ENCODE data around the gene ROR2.
"Not testable (repeated sequence)": the region's sequence is repeated elsewhere in the genome, so short reads cannot be mapped to it uniquely, and the experiment has no call there.

ROR2 gene

GRCh38 chr9:91914404-91914803 lies 35.6 kb downstream of the ROR2 start:
- Histone ChIP-seq H2AFZ (ENCODE audit: low read depth, low read length) (no peak overlapping the region), H3K4me2 (ENCODE audit: insufficient read depth, low read length) (no peak overlapping the region), H3K27me3 (ENCODE audit: insufficient read depth, low read length, poor library complexity) (peaks cover 7% of the 10 kb centered on the region), H3K4me1 (ENCODE audit: insufficient read depth, low read length) (no peaks in the 10 kb centered on the region), H3K36me3 (ENCODE audit: insufficient read depth, low read length) (no peaks in the 10 kb centered on the region), H3K27ac (ENCODE audit: low read length) (no peak overlapping the region), H3K9me3 (ENCODE audit: insufficient read depth, low read length, severe bottlenecking) (no peaks in the 10 kb centered on the region), H3K79me2 (ENCODE audit: insufficient read depth, low read length) (no peaks in the 10 kb centered on the region), H3K4me3 (ENCODE audit: low read depth in 1 of 2, low read length in 2 of 2) (no peak overlapping the region), H4K20me1 (ENCODE audit: insufficient read depth, low read length) (no peaks in the 10 kb centered on the region), H3K9ac (ENCODE audit: low read depth, low read length) (no peak overlapping the region)
- no peak for TF ChIP-seq EZH2 (IDR thresholded peaks at IDR 0.05; ENCODE audit: borderline replicate concordance, low read depth, low read length, severe bottlenecking)
- TF ChIP-seq, protein P1, sequence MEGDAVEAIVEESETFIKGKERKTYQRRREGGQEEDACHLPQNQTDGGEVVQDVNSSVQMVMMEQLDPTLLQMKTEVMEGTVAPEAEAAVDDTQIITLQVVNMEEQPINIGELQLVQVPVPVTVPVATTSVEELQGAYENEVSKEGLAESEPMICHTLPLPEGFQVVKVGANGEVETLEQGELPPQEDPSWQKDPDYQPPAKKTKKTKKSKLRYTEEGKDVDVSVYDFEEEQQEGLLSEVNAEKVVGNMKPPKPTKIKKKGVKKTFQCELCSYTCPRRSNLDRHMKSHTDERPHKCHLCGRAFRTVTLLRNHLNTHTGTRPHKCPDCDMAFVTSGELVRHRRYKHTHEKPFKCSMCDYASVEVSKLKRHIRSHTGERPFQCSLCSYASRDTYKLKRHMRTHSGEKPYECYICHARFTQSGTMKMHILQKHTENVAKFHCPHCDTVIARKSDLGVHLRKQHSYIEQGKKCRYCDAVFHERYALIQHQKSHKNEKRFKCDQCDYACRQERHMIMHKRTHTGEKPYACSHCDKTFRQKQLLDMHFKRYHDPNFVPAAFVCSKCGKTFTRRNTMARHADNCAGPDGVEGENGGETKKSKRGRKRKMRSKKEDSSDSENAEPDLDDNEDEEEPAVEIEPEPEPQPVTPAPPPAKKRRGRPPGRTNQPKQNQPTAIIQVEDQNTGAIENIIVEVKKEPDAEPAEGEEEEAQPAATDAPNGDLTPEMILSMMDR (IDR thresholded peaks at IDR 0.05; ENCODE audit: borderline replicate concordance, extremely low read depth, low read length, poor library complexity, severe bottlenecking), result no peak
- ATAC-seq (ENCODE audit: insufficient read depth, low read depth) (no peak), DNase-seq (no peak)

- H3K79me2 ChIP-seq (ENCODE audit: insufficient read depth, low read length), result no peaks in the 10 kb centered on the region
- H4K20me1 ChIP-seq (ENCODE audit: insufficient read depth, low read length), result no peaks in the 10 kb centered on the region
- no peaks in the 10 kb centered on the region for H3K36me3 ChIP-seq (ENCODE audit: insufficient read depth, low read length)
- H3K4me3 ChIP-seq (ENCODE audit: low read depth in 1 of 2, low read length in 2 of 2), result no peak overlapping the region
- no peak overlapping the region for H2AFZ ChIP-seq (ENCODE audit: low read depth, low read length)
- H3K9me3 ChIP-seq (ENCODE audit: insufficient read depth, low read length, severe bottlenecking), result no peaks in the 10 kb centered on the region
- no peak overlapping the region for H3K9ac ChIP-seq (ENCODE audit: low read depth, low read length)
- peaks cover 7% of the 10 kb centered on the region for H3K27me3 ChIP-seq (ENCODE audit: insufficient read depth, low read length, poor library complexity)
- no peak overlapping the region for H3K4me2 ChIP-seq (ENCODE audit: insufficient read depth, low read length)
- DNase-seq (no peak), ATAC-seq (ENCODE audit: insufficient read depth, low read depth) (no peak)
- H3K27ac ChIP-seq (ENCODE audit: low read length), result no peak overlapping the region
- TF ChIP-seq, protein P1 (IDR thresholded peaks at IDR 0.05; ENCODE audit: borderline replicate concordance, extremely low read depth, low read length, poor library complexity, severe bottlenecking), result no peak
- no peak for TF ChIP-seq EZH2 (IDR thresholded peaks at IDR 0.05; ENCODE audit: borderline replicate concordance, low read depth, low read length, severe bottlenecking)
- H3K4me1 ChIP-seq (ENCODE audit: insufficient read depth, low read length), result no peaks in the 10 kb centered on the region
Observed at GRCh38 chr9:91913986-91914385, 36.0 kb downstream of the ROR2 start.

- DNase-seq, result no peak
- TF ChIP-seq EZH2 (IDR thresholded peaks at IDR 0.05; ENCODE audit: borderline replicate concordance, low read depth, low read length, severe bottlenecking), result no peak
- TF ChIP-seq, protein P1 (IDR thresholded peaks at IDR 0.05; ENCODE audit: borderline replicate concordance, extremely low read depth, low read length, poor library complexity, severe bottlenecking), result no peak
- no peaks in the 10 kb centered on the region for H4K20me1 ChIP-seq (ENCODE audit: insufficient read depth, low read length)
Observed at GRCh38 chr9:91913096-91913495, 36.9 kb downstream of the ROR2 start.

DNA sequence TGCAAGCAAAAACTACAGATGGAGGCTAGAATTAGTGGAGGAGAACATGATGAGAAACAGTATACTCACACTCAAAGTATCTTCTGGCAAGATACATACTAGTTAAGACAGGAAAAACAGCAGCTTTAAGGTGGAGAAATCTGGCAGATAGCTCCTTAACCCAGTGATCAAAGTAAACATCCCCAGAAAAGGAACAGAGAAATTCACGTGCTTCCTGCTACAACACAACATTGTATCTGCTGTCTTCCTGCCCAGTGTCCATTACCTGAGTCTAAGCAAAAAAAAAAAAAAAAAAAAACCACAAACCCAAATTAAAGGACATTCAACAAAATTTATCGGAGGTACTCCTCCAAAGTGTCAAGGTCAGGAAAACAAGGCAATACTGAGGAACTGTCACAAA lies 38.4 kb downstream of the ROR2 start:
- peaks cover 16% of the 10 kb centered on the region for H3K27me3 ChIP-seq (ENCODE audit: insufficient read depth, low read length, poor library complexity)
- no peak for ATAC-seq (ENCODE audit: insufficient read depth, low read depth)
- H3K9me3 ChIP-seq (ENCODE audit: insufficient read depth, low read length, severe bottlenecking), result no peaks in the 10 kb centered on the region
- H3K4me1 ChIP-seq (ENCODE audit: insufficient read depth, low read length), result peaks cover 2% of the 10 kb centered on the region; the same call in 1 of the 2 replicates
- no peaks in the 10 kb centered on the region for H4K20me1 ChIP-seq (ENCODE audit: insufficient read depth, low read length)
- no peak overlapping the region for H3K27ac ChIP-seq (ENCODE audit: low read length)
- TF ChIP-seq EZH2 (IDR thresholded peaks at IDR 0.05; ENCODE audit: borderline replicate concordance, low read depth, low read length, severe bottlenecking), result no peak
- TF ChIP-seq, protein P1 (IDR thresholded peaks at IDR 0.05; ENCODE audit: borderline replicate concordance, extremely low read depth, low read length, poor library complexity, severe bottlenecking), result no peak
- H3K4me3 ChIP-seq (ENCODE audit: low read depth in 1 of 2, low read length in 2 of 2), result no peak overlapping the region
- no peaks in the 10 kb centered on the region for H3K79me2 ChIP-seq (ENCODE audit: insufficient read depth, low read length)
- no peak overlapping the region for H3K4me2 ChIP-seq (ENCODE audit: insufficient read depth, low read length)
- no peak overlapping the region for H2AFZ ChIP-seq (ENCODE audit: low read depth, low read length)
- H3K36me3 ChIP-seq (ENCODE audit: insufficient read depth, low read length), result no peaks in the 10 kb centered on the region
- no peak overlapping the region for H3K9ac ChIP-seq (ENCODE audit: low read depth, low read length)
- DNase-seq, result no peak

More at GRCh38 chr9:91913096-91913495, 36.9 kb downstream of the ROR2 start:
- Histone ChIP-seq H2AFZ (ENCODE audit: low read depth, low read length) (no peak overlapping the region), H3K9ac (ENCODE audit: low read depth, low read length) (no peak overlapping the region), H3K4me3 (ENCODE audit: low read depth in 1 of 2, low read length in 2 of 2) (no peak overlapping the region), H3K27me3 (ENCODE audit: insufficient read depth, low read length, poor library complexity) (peaks cover 10% of the 10 kb centered on the region), H3K27ac (ENCODE audit: low read length) (no peak overlapping the region), H3K4me2 (ENCODE audit: insufficient read depth, low read length) (no peak overlapping the region), H3K36me3 (ENCODE audit: insufficient read depth, low read length) (no peaks in the 10 kb centered on the region), H3K4me1 (ENCODE audit: insufficient read depth, low read length) (no peaks in the 10 kb centered on the region), H3K79me2 (ENCODE audit: insufficient read depth, low read length) (no peaks in the 10 kb centered on the region), H3K9me3 (ENCODE audit: insufficient read depth, low read length, severe bottlenecking) (no peaks in the 10 kb centered on the region)
- ATAC-seq (ENCODE audit: insufficient read depth, low read depth), result no peak

DNA sequence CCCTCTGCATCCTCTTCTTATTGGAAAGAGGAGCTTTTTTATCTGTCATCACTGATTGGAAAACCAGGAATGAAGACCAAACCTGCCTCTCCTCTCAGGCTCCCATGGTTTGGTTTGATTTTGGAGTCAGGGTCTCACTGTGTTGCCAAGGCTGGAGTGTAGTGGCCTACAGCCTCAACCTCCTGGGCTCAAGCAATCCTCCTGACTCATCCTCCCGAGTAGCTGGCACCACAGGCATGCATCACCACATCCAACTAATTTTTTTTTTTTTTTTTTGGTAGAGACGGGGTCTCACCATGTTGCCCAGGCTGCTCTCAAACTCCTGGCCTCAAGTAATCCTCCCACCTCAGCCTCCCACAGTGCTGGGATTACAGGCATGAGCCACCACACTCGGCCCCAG lies 40.8 kb downstream of the ROR2 start:
- H3K4me1 ChIP-seq (ENCODE audit: insufficient read depth, low read length), result peaks cover 19% of the 10 kb centered on the region
- peaks cover 16% of the 10 kb centered on the region for H3K27me3 ChIP-seq (ENCODE audit: insufficient read depth, low read length, poor library complexity)
- not testable (repeated sequence) for H4K20me1 ChIP-seq (ENCODE audit: insufficient read depth, low read length); ATAC-seq (ENCODE audit: insufficient read depth, low read depth); H3K4me3 ChIP-seq (ENCODE audit: low read depth in 1 of 2, low read length in 2 of 2); H2AFZ ChIP-seq (ENCODE audit: low read depth, low read length); H3K79me2 ChIP-seq (ENCODE audit: insufficient read depth, low read length); DNase-seq; H3K36me3 ChIP-seq (ENCODE audit: insufficient read depth, low read length); H3K9me3 ChIP-seq (ENCODE audit: insufficient read depth, low read length, severe bottlenecking); H3K27ac ChIP-seq (ENCODE audit: low read length); H3K4me2 ChIP-seq (ENCODE audit: insufficient read depth, low read length); H3K9ac ChIP-seq (ENCODE audit: low read depth, low read length)
